Measurements from ENCODE around the gene ATP2C1. TPM values are rescaled to one million over a fixed set of nuclear protein-coding genes. Genes with fewer than 3 reads are reported as not detected.
"Not testable (repeated sequence)": the region's sequence is repeated elsewhere in the genome, so short reads cannot be mapped to it uniquely, and the experiment has no call there.

ATP2C1 gene
- total RNA-seq, 1 donor from 2014 or later: 59.3 TPM

DNA sequence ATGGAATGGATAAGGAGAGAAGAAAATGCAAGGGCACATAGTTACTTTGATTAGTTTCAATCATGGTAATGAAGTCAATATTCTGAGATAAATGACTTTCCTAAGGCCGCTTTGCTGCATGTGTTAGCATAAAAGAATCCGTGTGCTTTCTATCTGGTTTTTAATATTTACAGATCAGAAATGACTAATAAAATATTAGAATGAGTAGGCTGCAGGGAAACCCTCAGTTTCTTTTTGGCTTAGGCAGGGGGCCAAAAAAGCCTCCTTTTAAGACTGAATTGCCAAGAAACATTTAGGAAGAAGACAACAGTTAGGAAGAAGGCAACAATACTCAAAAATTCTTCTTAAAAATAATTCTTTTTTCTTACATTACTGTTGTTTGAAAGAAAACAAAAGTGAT lies 144.4 kb downstream of the ATP2C1 start:
- CTCF ChIA-PET: no interaction called here
- intact Hi-C loops (cut with micrococcal nuclease): no loop called here

DNA sequence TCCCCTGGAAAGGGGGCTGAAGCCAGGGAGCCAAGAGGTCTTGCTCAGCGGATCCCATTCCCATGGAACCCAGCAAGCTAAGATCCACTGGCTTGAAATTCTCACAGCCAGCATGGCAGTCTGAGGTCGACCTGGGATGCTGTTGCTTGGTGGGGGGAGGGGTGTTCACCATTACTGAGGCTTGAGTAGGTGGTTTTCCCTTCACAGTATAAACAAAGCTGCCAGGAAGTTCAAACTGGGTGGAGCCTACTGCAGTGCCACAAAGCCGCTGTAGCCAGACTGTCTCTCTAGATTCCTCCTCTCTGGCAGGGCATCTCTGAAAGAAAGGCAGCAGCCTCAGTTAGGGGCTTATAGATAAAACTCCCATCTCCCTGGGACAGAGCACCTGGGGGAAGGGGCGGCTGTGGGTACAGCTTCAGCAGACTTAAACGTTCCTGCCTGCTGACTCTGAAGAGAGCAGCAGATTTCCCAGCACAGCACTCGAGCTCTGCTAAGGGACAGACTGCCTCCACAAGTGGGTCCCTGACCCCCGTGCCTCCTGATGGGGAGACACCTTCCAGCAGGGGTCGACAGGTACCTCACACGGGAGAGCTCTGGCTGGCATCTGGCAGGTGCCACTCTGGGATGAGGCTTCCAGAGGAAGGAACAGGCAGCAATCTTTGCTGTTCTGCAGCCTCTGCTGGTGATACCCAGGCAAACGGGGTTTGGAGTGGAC lies 148.5 kb downstream of the ATP2C1 start:
- H3K27ac Mint-ChIP-seq; POLR2A ChIA-PET; H3K4me1 Mint-ChIP-seq; ATAC-seq (ENCODE audit: low read depth); DNase-seq; H3K9me3 Mint-ChIP-seq; intact Hi-C loops (cut with micrococcal nuclease); H3K4me3 Mint-ChIP-seq; CTCF ChIA-PET; H3K36me3 Mint-ChIP-seq (ENCODE audit: low read depth): not testable (repeated sequence)
- H3K27me3 Mint-ChIP-seq: peaks cover 11% of the 10 kb centered on the region

More for the DNA sequence above, 144.4 kb downstream of the ATP2C1 start:
- ATAC-seq (ENCODE audit: low read depth) (no peak), DNase-seq (no peak)
- no peaks in the 10 kb centered on the region for H3K4me1 Mint-ChIP-seq
- POLR2A ChIA-PET: no interaction called here
- H3K36me3 Mint-ChIP-seq (ENCODE audit: low read depth): no peaks in the 10 kb centered on the region
- TF ChIP-seq CTCF (IDR thresholded peaks at IDR 0.05): no peak
- H3K4me3 Mint-ChIP-seq: no peak overlapping the region
- peaks cover 1% of the 10 kb centered on the region for H3K9me3 Mint-ChIP-seq
- peaks cover 5% of the 10 kb centered on the region for H3K27me3 Mint-ChIP-seq
- H3K27ac Mint-ChIP-seq: no peak overlapping the region

GRCh38 chr3:131047582-131047981 lies 153.7 kb downstream of the ATP2C1 start:
- POLR2A ChIA-PET: no interaction called here
- Mint-ChIP-seq H3K4me1 (no peaks in the 10 kb centered on the region), H3K36me3 (ENCODE audit: low read depth) (no peaks in the 10 kb centered on the region), H3K27me3 (peaks cover 9% of the 10 kb centered on the region), H3K4me3 (no peak overlapping the region), H3K9me3 (peaks cover 4% of the 10 kb centered on the region), H3K27ac (no peak overlapping the region)
- TF ChIP-seq CTCF (IDR thresholded peaks at IDR 0.05): no peak
- intact Hi-C loops (cut with micrococcal nuclease): no loop called here
- DNase-seq: no peak
- CTCF ChIA-PET: no interaction called here
- ATAC-seq (ENCODE audit: low read depth): no peak

DNA sequence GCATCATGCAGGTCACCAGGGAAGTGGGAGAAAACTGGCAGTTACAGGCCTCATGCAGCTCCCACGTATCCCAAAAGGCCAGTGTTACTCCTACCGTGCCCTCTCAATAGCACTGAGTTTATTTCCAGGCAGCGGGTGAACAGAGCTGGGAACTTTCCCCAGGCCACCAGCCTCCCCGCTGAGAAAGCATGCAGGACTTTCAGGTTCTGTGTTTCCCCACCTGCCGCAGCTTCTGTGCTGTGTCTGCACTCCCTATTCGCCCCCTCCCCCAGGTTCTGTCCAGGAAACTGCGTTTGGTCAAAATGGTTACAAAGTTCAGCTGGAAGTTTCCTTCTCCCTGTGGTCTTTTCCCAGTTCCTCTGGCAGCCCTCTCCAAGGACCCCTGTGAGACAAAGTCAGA lies 154.1 kb downstream of the ATP2C1 start:
- ChIA-PET CTCF (no interaction called here), POLR2A (no interaction called here)
- intact Hi-C loops (cut with micrococcal nuclease): no loop called here
- Mint-ChIP-seq H3K9me3 (peaks cover 4% of the 10 kb centered on the region), H3K36me3 (ENCODE audit: low read depth) (no peaks in the 10 kb centered on the region), H3K27me3 (peaks cover 9% of the 10 kb centered on the region), H3K4me1 (no peaks in the 10 kb centered on the region), H3K27ac (no peak overlapping the region), H3K4me3 (no peak overlapping the region)
- DNase-seq (no peak), ATAC-seq (ENCODE audit: low read depth) (no peak)
- TF ChIP-seq CTCF (IDR thresholded peaks at IDR 0.05): no peak

- no peaks in the 10 kb centered on the region for H3K9me3 Mint-ChIP-seq
- ATAC-seq (ENCODE audit: low read depth) (no peak), DNase-seq (no peak)
- H3K27me3 Mint-ChIP-seq: peaks cover 1% of the 10 kb centered on the region
- no peak overlapping the region for H3K4me3 Mint-ChIP-seq
- CTCF ChIA-PET: no interaction called here
- H3K4me1 Mint-ChIP-seq: no peaks in the 10 kb centered on the region
- H3K36me3 Mint-ChIP-seq (ENCODE audit: low read depth): no peaks in the 10 kb centered on the region
- no peak for TF ChIP-seq CTCF (IDR thresholded peaks at IDR 0.05)
- H3K27ac Mint-ChIP-seq: no peak overlapping the region
- POLR2A ChIA-PET: no interaction called here
- intact Hi-C loops (cut with micrococcal nuclease): no loop called here
Observed at GRCh38 chr3:131050001-131050400, 156.1 kb downstream of the ATP2C1 start.

Data from activated B cell treated with CpG ODN at 0.5 μM for 24 hours (primary cell).